Body of pancreas (tissue), 4 donors: ENCODE measurements around the gene TSPEAR. TPM values are rescaled to one million over a fixed set of nuclear protein-coding genes. Genes with fewer than 3 reads are reported as not detected.
"Not testable (repeated sequence)": the region's sequence is repeated elsewhere in the genome, so short reads cannot be mapped to it uniquely, and the experiment has no call there.

Experiments used
- ATAC-seq: fragments of 150-250 bp; one replicate; pipeline ENCODE4 v1.9.1; 2016
- DNase-seq, 4 donors: peaks; one replicate each; pipeline ENCODE4 v3.0.0-alpha.2; 2019
- H3K27ac ChIP-seq, 4 donors: fragments of 200-600 bp; sonication (generic); 1 replicate in 3 of 4; 2 replicates in 1 of 4; pipeline versions ENCODE4 v1.5.1 to v1.6.1; 2016 to 2019; ENCODE audit warnings: mild to moderate bottlenecking in 1 of 4, mixed read lengths in 1 of 4, moderate library complexity in 1 of 4
- H3K27me3 ChIP-seq, 2 donors: fragments of 200-600 bp; sonication (generic); one replicate each; pipeline ENCODE4 v1.6.0; 2016; ENCODE audit warnings: mild to moderate bottlenecking in 1 of 2
- H3K36me3 ChIP-seq, 2 donors: fragments of 200-600 bp; sonication (generic); replicated peaks in 1 of 2; 2 replicates each; pipeline ENCODE4 v1.5.1; 2016; ENCODE audit warnings: low read depth in 2 of 2; ENCODE audit not compliant: insufficient read depth in 1 of 2
- H3K4me1 ChIP-seq: fragments of 200-600 bp; sonication (generic); one replicate; pipeline ENCODE4 v1.6.0; 2016
- H3K4me3 ChIP-seq, 2 donors: fragments of 200-600 bp; sonication (generic); 1 replicate in 1 of 2; 2 replicates in 1 of 2; pipeline ENCODE4 v1.5.1; 2016 to 2019
- H3K9me3 ChIP-seq, 3 donors: fragments of 200-600 bp; sonication (generic); 1 replicate in 2 of 3; 2 replicates in 1 of 3; pipeline ENCODE4 v1.5.1; 2016
- POLR2A ChIP-seq, 3 donors: fragments of 450-650 bp; IDR thresholded peaks; one replicate each; pipeline ENCODE4 v1.6.1; 2016; ENCODE audit warnings: antibody characterized with exemption in 3 of 3, mild to moderate bottlenecking in 2 of 3
- WGBS, 2 donors: methylation state at CpG; one replicate each; pipeline ENCODE4 v1.1.5; 2017; 5-methylcytosine and 5-hydroxymethylcytosine counted together
- intact Hi-C: fragments of 100-400 bp; cut with DNase I; formaldehyde crosslinking; loops from one replicate; pipeline ENCODE4 v1.15.1; 2023
- total RNA-seq, 2 donors: library from RNA; depleted of rRNA; stranded (reverse); fragments of >200 nt; gene quantifications; one replicate each; pipeline ENCODE4 v1.1.0, GENCODE V29; 2016
- TF ChIP-seq, protein P1 (sequence below), 7 experiments: fragments of 450-650 bp in 4 of 7; fragments of 200-600 bp in 3 of 7; sonication (generic) in 3 of 7; IDR thresholded peaks; one replicate each; pipeline ENCODE4 v1.5.1; 2016 to 2019; ENCODE audit warnings: antibody characterized with exemption in 7 of 7

TSPEAR gene
- total RNA-seq, 2 donors from 2014 or later = 0.52 TPM; not detected in 1

- ATAC-seq = no peak
- TF ChIP-seq POLR2A (IDR thresholded peaks at IDR 0.05) = no peak
- TF ChIP-seq, protein P1, sequence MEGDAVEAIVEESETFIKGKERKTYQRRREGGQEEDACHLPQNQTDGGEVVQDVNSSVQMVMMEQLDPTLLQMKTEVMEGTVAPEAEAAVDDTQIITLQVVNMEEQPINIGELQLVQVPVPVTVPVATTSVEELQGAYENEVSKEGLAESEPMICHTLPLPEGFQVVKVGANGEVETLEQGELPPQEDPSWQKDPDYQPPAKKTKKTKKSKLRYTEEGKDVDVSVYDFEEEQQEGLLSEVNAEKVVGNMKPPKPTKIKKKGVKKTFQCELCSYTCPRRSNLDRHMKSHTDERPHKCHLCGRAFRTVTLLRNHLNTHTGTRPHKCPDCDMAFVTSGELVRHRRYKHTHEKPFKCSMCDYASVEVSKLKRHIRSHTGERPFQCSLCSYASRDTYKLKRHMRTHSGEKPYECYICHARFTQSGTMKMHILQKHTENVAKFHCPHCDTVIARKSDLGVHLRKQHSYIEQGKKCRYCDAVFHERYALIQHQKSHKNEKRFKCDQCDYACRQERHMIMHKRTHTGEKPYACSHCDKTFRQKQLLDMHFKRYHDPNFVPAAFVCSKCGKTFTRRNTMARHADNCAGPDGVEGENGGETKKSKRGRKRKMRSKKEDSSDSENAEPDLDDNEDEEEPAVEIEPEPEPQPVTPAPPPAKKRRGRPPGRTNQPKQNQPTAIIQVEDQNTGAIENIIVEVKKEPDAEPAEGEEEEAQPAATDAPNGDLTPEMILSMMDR (IDR thresholded peaks at IDR 0.05) = no peak
- WGBS, 2 donors = 50 to 52% methylated on average over 8 to 32 of the region's 33 CpGs
Observed at GRCh38 chr21:44592446-44593311, 118.7 kb downstream of the TSPEAR start, which contains the start of gene KRTAP10-6. Gene KRTAP10-6 (minus strand): TSS chr21:44592505. CDS start chr21:44592484, 21 bp downstream.

GRCh38 chr21:44591801-44592130 is 119.6 kb downstream of the TSPEAR start:
- H3K9me3 ChIP-seq, DNase-seq, H3K27ac ChIP-seq, H3K36me3 ChIP-seq, H3K27me3 ChIP-seq, H3K4me1 ChIP-seq, intact Hi-C loops, H3K4me3 ChIP-seq, ATAC-seq: not testable (repeated sequence)
- WGBS, 2 donors = 33% methylated on average over 4 of the region's 4 CpGs; no CpG with 5 or more reads in 1 of the 2 donors

More at GRCh38 chr21:44592446-44593311, 118.7 kb downstream of the TSPEAR start, which contains the start of gene KRTAP10-6:
- no peaks in the 10 kb centered on the region for H3K27me3 ChIP-seq
- no peaks in the 10 kb centered on the region for H3K9me3 ChIP-seq
- no peak within 1 kb of the TSS for H3K27ac ChIP-seq
- H3K36me3 ChIP-seq = no peaks in the 10 kb centered on the region
- intact Hi-C loops = no loop called here
- no peak for DNase-seq
- H3K4me3 ChIP-seq = no peak within 1 kb of the TSS
- H3K4me1 ChIP-seq = no peaks in the 10 kb centered on the region

- H3K4me1 ChIP-seq, H3K9me3 ChIP-seq, H3K27ac ChIP-seq, H3K27me3 ChIP-seq, H3K36me3 ChIP-seq, H3K4me3 ChIP-seq, ATAC-seq, DNase-seq, intact Hi-C loops: not testable (repeated sequence)
- 49 to 59% methylated on average over 18 to 19 of the region's 19 CpGs for WGBS, 2 donors
Observed at GRCh38 chr21:44590897-44591800, 120.2 kb downstream of the TSPEAR start.

DNA sequence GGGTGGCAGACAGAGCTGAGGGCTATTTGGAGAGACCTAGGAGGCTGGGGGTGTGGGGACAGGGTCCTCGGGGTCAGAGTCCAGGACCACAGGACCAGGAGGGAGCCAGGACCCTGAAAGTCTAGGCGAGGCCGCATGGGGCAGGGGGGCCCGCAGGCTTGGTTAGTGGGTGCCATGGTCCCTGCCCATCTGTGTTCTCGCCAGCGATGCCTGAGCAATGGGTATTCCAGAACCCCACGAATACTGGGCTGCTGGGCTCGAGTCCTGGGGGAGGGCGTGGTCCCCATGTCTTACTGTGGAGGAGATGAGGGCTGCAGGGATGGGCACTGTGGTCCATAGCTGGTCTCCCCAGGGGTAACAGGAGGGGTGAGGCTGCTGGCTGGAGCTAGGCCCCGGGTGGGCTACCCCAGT is 121.1 kb downstream of the TSPEAR start:
- Histone ChIP-seq H3K27me3 (no peaks in the 10 kb centered on the region), H3K4me1 (no peaks in the 10 kb centered on the region), H3K27ac (no peak overlapping the region), H3K36me3 (no peaks in the 10 kb centered on the region), H3K9me3 (no peaks in the 10 kb centered on the region), H3K4me3 (no peak overlapping the region)
- intact Hi-C loops = no loop called here
- DNase-seq (no peak), ATAC-seq (no peak)
- WGBS, 2 donors = 59 to 65% methylated on average over 7 to 10 of the region's 10 CpGs
- TF ChIP-seq, protein P1 (IDR thresholded peaks at IDR 0.05) = no peak
- no peak for TF ChIP-seq POLR2A (IDR thresholded peaks at IDR 0.05)

- Histone ChIP-seq H3K27ac (no peak overlapping the region), H3K4me3 (no peak overlapping the region), H3K9me3 (no peaks in the 10 kb centered on the region), H3K36me3 (no peaks in the 10 kb centered on the region), H3K4me1 (no peaks in the 10 kb centered on the region), H3K27me3 (no peaks in the 10 kb centered on the region)
- DNase-seq (no peak), ATAC-seq (no peak)
- WGBS, 2 donors = 60 to 63% methylated on average over 11 to 24 of the region's 24 CpGs
- intact Hi-C loops = no loop called here
- TF ChIP-seq, protein P1 (IDR thresholded peaks at IDR 0.05) = no peak
- TF ChIP-seq POLR2A (IDR thresholded peaks at IDR 0.05) = no peak
Observed at GRCh38 chr21:44589586-44590305, 121.6 kb downstream of the TSPEAR start.
